RPMI7951 (cell line): Measurements from ENCODE around the gene PPM1M. TPM values are rescaled to one million over a fixed set of nuclear protein-coding genes. Genes with fewer than 3 reads are reported as not detected.

Experiments used
- DNase-seq: peaks from one replicate; pipeline ENCODE4 v3.0.0-alpha.2; 2012; ENCODE audit warnings: low read depth
- total RNA-seq: library from RNA; depleted of rRNA; stranded (reverse); fragments of >200 nt; shearing (Covaris generic); gene quantifications from 2 replicates; pipeline ENCODE4 v1.2.3, GENCODE V29; 2014; rRNA removed

PPM1M gene
- total RNA-seq, 1 experiment from 2014 or later = 12.3 TPM

DNA sequence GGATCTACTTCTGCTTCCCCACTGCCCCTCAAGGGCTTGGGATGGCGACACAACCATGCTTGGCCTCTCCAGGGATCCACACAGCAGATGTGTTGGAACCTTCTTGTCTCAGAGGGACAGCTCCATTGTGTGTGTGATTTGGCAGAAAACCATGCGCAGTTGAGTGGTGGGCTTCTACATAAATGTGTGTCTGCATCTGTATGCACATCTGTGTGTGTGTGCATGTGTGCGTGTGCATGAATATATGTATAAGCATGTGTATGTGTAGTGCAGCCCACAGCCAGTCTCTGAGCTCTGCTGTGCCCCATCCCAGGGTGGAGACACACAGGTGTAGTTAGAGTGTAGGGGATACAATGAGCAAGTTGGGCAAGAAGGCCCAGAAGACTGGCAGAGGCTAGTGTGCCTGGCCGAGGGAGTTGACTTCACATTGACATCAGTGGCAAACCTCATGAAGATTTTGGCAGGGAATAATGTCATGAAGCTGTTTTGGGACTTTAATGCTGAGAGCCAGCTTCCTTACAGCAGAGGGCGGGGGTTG, 50.2 kb downstream of the PPM1M start:
- DNase-seq = no peak

DNA sequence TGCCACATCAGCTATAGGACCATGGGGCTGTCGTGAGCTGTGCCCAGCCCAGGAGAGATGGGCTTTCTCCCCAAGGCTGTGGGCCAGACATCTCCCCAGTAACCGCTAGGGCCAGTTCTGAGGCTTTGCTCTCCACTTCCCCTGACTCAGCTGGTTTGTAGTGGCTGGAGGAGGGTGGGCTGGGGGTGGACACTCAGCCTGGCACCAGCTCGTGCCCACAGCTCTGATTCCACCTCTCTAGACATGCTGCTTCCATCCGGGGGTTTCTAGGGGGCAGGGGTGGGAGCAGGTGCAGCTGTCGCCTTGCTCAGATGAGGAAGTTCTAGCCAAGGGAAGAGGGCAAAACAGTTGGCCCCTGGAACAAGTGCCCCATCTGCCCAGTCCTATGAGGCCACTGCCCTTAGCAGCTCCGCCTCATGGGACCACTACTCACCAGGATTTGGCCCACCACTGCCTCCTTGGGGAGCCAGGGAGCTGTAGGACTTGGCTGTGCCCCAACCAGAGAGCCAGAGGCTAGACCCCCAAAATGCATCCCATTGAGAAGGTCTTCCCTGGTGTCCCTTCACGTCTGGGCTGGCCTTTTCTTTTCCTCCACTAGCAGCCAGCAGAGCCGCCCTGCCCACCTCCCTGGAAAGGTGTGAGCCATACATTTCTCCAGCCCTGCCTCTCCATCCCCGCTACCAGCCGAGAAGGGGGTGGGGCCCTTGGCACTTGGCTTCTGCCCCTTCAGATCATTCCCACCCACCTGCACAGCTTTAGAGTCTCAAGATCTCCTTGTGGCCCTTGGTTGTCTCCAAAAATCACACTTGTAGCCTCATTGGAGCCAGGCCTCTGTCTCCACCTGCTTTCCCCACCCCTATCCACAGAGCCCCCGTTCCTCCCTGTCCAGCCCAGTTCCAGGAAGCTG, 51.9 kb downstream of the PPM1M start:
- DNase-seq = no peak

DNA sequence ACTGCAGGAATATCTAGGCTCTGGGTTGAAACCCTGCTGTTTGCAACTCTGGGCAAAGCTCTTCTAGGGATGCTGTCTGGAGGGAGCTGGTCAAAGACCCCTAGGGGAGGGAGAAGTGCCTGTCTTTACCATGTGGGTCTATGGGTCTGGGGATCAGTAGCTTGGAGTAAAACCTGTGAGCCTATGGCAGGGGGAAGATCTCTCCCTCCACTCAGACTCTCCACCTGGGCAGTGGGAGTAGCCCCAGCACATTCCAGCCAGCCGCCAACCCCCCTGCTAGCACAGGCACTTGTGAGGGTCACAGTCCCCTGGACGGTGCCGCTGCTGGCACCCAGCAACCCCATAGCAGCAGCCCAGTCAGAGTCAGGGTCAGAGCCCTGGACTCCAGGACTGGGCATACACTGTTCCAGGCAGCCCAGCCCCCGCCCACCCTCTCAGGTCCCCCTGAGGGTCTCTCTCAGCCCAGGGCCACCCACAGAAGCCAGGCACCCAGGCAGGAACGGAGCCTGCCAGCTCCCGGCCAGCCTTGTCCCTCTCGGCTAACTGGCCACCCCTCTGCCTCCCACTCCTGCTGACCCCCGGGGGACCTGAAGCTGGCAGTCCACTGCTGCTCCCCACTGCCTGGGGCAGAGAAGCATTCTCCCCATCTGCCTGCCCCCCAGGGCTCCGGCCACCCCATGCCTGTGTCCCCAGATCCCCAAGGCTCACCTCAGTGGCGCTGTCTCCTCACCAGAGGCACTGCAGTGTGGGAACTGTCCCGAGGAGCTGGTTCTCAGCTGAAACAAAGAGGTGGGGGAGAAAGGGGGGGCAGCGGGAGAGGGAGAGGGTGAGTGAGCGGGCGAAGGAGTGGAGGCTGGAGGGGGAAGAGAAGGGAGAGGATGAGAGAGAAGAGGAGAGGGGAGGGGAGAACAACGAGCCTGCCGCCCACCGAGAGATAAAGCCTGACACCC, 52.9 kb downstream of the PPM1M start:
- DNase-seq = no peak

DNA sequence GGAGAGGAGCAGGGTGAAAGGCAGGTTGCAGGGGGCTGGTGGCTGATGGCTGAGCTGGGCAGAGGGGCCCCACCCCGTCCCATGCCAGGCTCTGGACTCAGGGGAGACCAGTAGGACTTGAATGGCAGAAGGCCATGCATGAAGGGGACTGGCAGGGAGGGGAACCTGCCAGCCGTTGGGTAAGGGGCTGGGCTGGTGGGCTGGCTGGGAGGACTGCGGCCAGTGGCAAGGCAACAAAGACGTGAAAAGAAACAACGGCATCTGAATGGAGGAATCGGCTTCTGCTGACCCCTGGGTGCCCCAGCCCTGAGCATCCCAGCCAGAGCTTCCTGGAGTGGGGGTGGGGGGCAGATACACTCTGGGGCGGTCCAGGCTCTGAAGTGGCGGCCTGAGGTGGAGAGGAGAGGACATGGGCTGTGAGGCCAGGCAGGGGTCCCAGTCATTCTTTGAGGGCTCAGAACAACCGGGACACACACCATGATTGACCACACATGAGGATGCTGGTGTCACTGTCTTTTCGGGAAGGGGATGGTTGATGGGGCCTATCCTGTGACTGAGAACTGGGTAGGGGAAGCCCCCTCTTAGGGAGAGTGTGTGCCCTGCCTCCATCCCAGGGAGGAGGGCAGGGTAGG, 53.8 kb downstream of the PPM1M start:
- no peak for DNase-seq

Other genes with a start within 250 kb of the PPM1M start
- gene RPL29, start 249.9 kb upstream of the PPM1M start, total RNA-seq = 1,313 and 1,434 TPM in 2 replicates
- 16.9 and 18.5 TPM in 2 replicates for gene DUSP7, start 189.2 kb upstream of the PPM1M start, total RNA-seq
- 20.4 and 21.4 TPM in 2 replicates for gene POC1A, start 91.3 kb upstream of the PPM1M start, total RNA-seq
- gene ALAS1, start 47.6 kb upstream of the PPM1M start, total RNA-seq = 32.0 and 37.6 TPM in 2 replicates
- not detected in 2 replicates for gene TLR9, start 20.1 kb upstream of the PPM1M start, total RNA-seq
- 131 and 170 TPM in 2 replicates for gene TWF2, start 6.6 kb upstream of the PPM1M start, total RNA-seq
- gene WDR82, start 32.9 kb downstream of the PPM1M start, total RNA-seq = 53.0 and 54.7 TPM in 2 replicates
- 4.6 and 6.4 TPM in 2 replicates for gene GLYCTK, start 42.1 kb downstream of the PPM1M start, total RNA-seq
- 0.48 and 0.78 TPM in 2 replicates for gene DNAH1, start 70.6 kb downstream of the PPM1M start, total RNA-seq
- 50.3 and 57.7 TPM in 2 replicates for gene BAP1, start 164.2 kb downstream of the PPM1M start, total RNA-seq
- gene PHF7, start 164.9 kb downstream of the PPM1M start, total RNA-seq = 5.4 and 10.8 TPM in 2 replicates
- gene SEMA3G, start 199.3 kb downstream of the PPM1M start, total RNA-seq = 0.10 and 0.12 TPM in 2 replicates
- gene TNNC1, start 208.3 kb downstream of the PPM1M start, total RNA-seq = not detected in 2 replicates
- gene NISCH, start 209.8 kb downstream of the PPM1M start, total RNA-seq = 20.9 and 21.4 TPM in 2 replicates
- under 0.01 TPM in 2 replicates for gene STAB1, start 249.6 kb downstream of the PPM1M start, total RNA-seq